ENCODE data around the gene TCF12.

The TCF12 gene

GRCh38 chr15:57084192-57084591 lies 165.7 kb downstream of the TCF12 start:
- Histone ChIP-seq H2BK12ac (ENCODE audit: low read length) (no peak overlapping the region), H4K8ac (ENCODE audit: low read depth, low read length) (no peak overlapping the region), H3K4ac (ENCODE audit: low read length) (no peak overlapping the region), H2BK120ac (ENCODE audit: low read depth, low read length) (no peak overlapping the region), H2AFZ (ENCODE audit: low read length) (no peak overlapping the region), H3K18ac (ENCODE audit: low read length) (no peak overlapping the region), H3K79me1 (ENCODE audit: low read depth, low read length) (no peaks in the 10 kb centered on the region), H3K27ac (replicated peaks; ENCODE audit: low read length) (no peak overlapping the region), H3K4me2 (ENCODE audit: insufficient read depth, low read length, poor library complexity, severe bottlenecking) (no peak overlapping the region), H2BK15ac (ENCODE audit: low read length) (no peak overlapping the region), H3K4me3 (ENCODE audit: low read length in 2 of 2) (no peak overlapping the region), H3K36me3 (replicated peaks in 1 of 2; ENCODE audit: control insufficient read depth in 2 of 2, insufficient read depth in 2 of 2, low read length in 2 of 2) (no peaks in the 10 kb centered on the region), H2BK5ac (ENCODE audit: low read length) (no peak overlapping the region), H3K9me3 (replicated peaks in 1 of 2; ENCODE audit: control insufficient read depth in 2 of 2, insufficient read depth in 1 of 2, low read depth in 1 of 2, low read length in 2 of 2) (no peaks in the 10 kb centered on the region), H3K4me1 (ENCODE audit: control insufficient read depth in 2 of 2, insufficient read depth in 1 of 2, low read depth in 1 of 2, low read length in 2 of 2) (peaks cover 4% of the 10 kb centered on the region in 2 donors), H4K91ac (ENCODE audit: low read depth, low read length, poor library complexity) (no peak overlapping the region), H2AK5ac (ENCODE audit: low read depth, low read length) (no peak overlapping the region), H3K14ac (ENCODE audit: low read length) (no peak overlapping the region), H3K27me3 (ENCODE audit: control insufficient read depth in 3 of 3, insufficient read depth in 3 of 3, low read depth in 1 of 3, low read length in 3 of 3) (no peaks in the 10 kb centered on the region), H3K23ac (ENCODE audit: low read depth, low read length, poor library complexity) (no peak overlapping the region), H3K9ac (ENCODE audit: low read depth, low read length, poor library complexity) (no peak overlapping the region)
- WGBS, 2 donors (ENCODE audit: extremely low coverage in 2 of 2, insufficient read length in 2 of 2, insufficient replicate concordance in 1 of 2), result no CpG with 5 or more reads among the region's 3 CpGs
- DNase-seq (ENCODE audit: low spot score), result no peak

- Histone ChIP-seq H3K9me3 (replicated peaks in 1 of 2; ENCODE audit: control insufficient read depth in 2 of 2, insufficient read depth in 1 of 2, low read depth in 1 of 2, low read length in 2 of 2) (no peaks in the 10 kb centered on the region), H3K23ac (ENCODE audit: low read depth, low read length, poor library complexity) (no peak overlapping the region), H2BK120ac (ENCODE audit: low read depth, low read length) (no peak overlapping the region), H2BK12ac (ENCODE audit: low read length) (no peak overlapping the region), H2BK5ac (ENCODE audit: low read length) (no peak overlapping the region), H3K27ac (replicated peaks; ENCODE audit: low read length) (no peak overlapping the region), H4K8ac (ENCODE audit: low read depth, low read length) (no peak overlapping the region), H3K4me2 (ENCODE audit: insufficient read depth, low read length, poor library complexity, severe bottlenecking) (no peak overlapping the region), H3K4me1 (ENCODE audit: control insufficient read depth in 2 of 2, insufficient read depth in 1 of 2, low read depth in 1 of 2, low read length in 2 of 2) (peaks cover under 1 to 2% of the 10 kb centered on the region in 2 donors), H2AK5ac (ENCODE audit: low read depth, low read length) (no peak overlapping the region), H3K79me1 (ENCODE audit: low read depth, low read length) (no peaks in the 10 kb centered on the region), H3K9ac (ENCODE audit: low read depth, low read length, poor library complexity) (no peak overlapping the region), H3K18ac (ENCODE audit: low read length) (no peak overlapping the region), H3K4me3 (ENCODE audit: low read length in 2 of 2) (no peak overlapping the region), H2AFZ (ENCODE audit: low read length) (no peak overlapping the region), H3K36me3 (replicated peaks in 1 of 2; ENCODE audit: control insufficient read depth in 2 of 2, insufficient read depth in 2 of 2, low read length in 2 of 2) (no peaks in the 10 kb centered on the region), H3K4ac (ENCODE audit: low read length) (no peak overlapping the region), H3K27me3 (ENCODE audit: control insufficient read depth in 3 of 3, insufficient read depth in 3 of 3, low read depth in 1 of 3, low read length in 3 of 3) (no peaks in the 10 kb centered on the region), H3K14ac (ENCODE audit: low read length) (no peak overlapping the region), H4K91ac (ENCODE audit: low read depth, low read length, poor library complexity) (no peak overlapping the region), H2BK15ac (ENCODE audit: low read length) (no peak overlapping the region)
- DNase-seq (ENCODE audit: low spot score), result no peak
- WGBS, 2 donors (ENCODE audit: extremely low coverage in 2 of 2, insufficient read length in 2 of 2, insufficient replicate concordance in 1 of 2), result no CpG with 5 or more reads among the region's 4 CpGs
Observed at GRCh38 chr15:57085267-57085666, 166.8 kb downstream of the TCF12 start.

GRCh38 chr15:57086857-57087427 lies 168.5 kb downstream of the TCF12 start:
- Histone ChIP-seq H3K4me1 (ENCODE audit: control insufficient read depth in 2 of 2, insufficient read depth in 1 of 2, low read depth in 1 of 2, low read length in 2 of 2) (no peaks in the 10 kb centered on the region), H2AFZ (ENCODE audit: low read length) (no peak overlapping the region), H4K8ac (ENCODE audit: low read depth, low read length) (no peak overlapping the region), H3K23ac (ENCODE audit: low read depth, low read length, poor library complexity) (no peak overlapping the region), H2BK15ac (ENCODE audit: low read length) (no peak overlapping the region), H2AK5ac (ENCODE audit: low read depth, low read length) (no peak overlapping the region), H3K9me3 (replicated peaks in 1 of 2; ENCODE audit: control insufficient read depth in 2 of 2, insufficient read depth in 1 of 2, low read depth in 1 of 2, low read length in 2 of 2) (no peaks in the 10 kb centered on the region), H3K27ac (replicated peaks; ENCODE audit: low read length) (no peak overlapping the region), H2BK120ac (ENCODE audit: low read depth, low read length) (no peak overlapping the region), H3K9ac (ENCODE audit: low read depth, low read length, poor library complexity) (no peak overlapping the region), H2BK5ac (ENCODE audit: low read length) (no peak overlapping the region), H4K91ac (ENCODE audit: low read depth, low read length, poor library complexity) (no peak overlapping the region), H3K4me2 (ENCODE audit: insufficient read depth, low read length, poor library complexity, severe bottlenecking) (no peak overlapping the region), H3K18ac (ENCODE audit: low read length) (no peak overlapping the region), H3K79me1 (ENCODE audit: low read depth, low read length) (no peaks in the 10 kb centered on the region), H3K4ac (ENCODE audit: low read length) (no peak overlapping the region), H2BK12ac (ENCODE audit: low read length) (no peak overlapping the region), H3K4me3 (ENCODE audit: low read length in 2 of 2) (no peak overlapping the region), H3K36me3 (replicated peaks in 1 of 2; ENCODE audit: control insufficient read depth in 2 of 2, insufficient read depth in 2 of 2, low read length in 2 of 2) (peaks cover 0 to 7% of the 10 kb centered on the region in 2 donors), H3K27me3 (ENCODE audit: control insufficient read depth in 3 of 3, insufficient read depth in 3 of 3, low read depth in 1 of 3, low read length in 3 of 3) (no peaks in the 10 kb centered on the region), H3K14ac (ENCODE audit: low read length) (no peak overlapping the region)
- no CpG with 5 or more reads among the region's 4 CpGs for WGBS, 2 donors (ENCODE audit: extremely low coverage in 2 of 2, insufficient read length in 2 of 2, insufficient replicate concordance in 1 of 2)
- DNase-seq (ENCODE audit: low spot score), result no peak

GRCh38 chr15:57089815-57090495 lies 171.5 kb downstream of the TCF12 start:
- Histone ChIP-seq H3K4me2 (ENCODE audit: insufficient read depth, low read length, poor library complexity, severe bottlenecking) (no peak overlapping the region), H3K27me3 (ENCODE audit: control insufficient read depth in 3 of 3, insufficient read depth in 3 of 3, low read depth in 1 of 3, low read length in 3 of 3) (no peaks in the 10 kb centered on the region), H3K18ac (ENCODE audit: low read length) (no peak overlapping the region), H3K27ac (replicated peaks; ENCODE audit: low read length) (no peak overlapping the region), H2AK5ac (ENCODE audit: low read depth, low read length) (no peak overlapping the region), H2AFZ (ENCODE audit: low read length) (no peak overlapping the region), H2BK15ac (ENCODE audit: low read length) (no peak overlapping the region), H3K9ac (ENCODE audit: low read depth, low read length, poor library complexity) (no peak overlapping the region), H3K4me3 (ENCODE audit: low read length in 2 of 2) (no peak overlapping the region), H3K14ac (ENCODE audit: low read length) (no peak overlapping the region), H3K4ac (ENCODE audit: low read length) (no peak overlapping the region), H2BK5ac (ENCODE audit: low read length) (no peak overlapping the region), H3K23ac (ENCODE audit: low read depth, low read length, poor library complexity) (no peak overlapping the region), H4K8ac (ENCODE audit: low read depth, low read length) (no peak overlapping the region), H3K79me1 (ENCODE audit: low read depth, low read length) (no peaks in the 10 kb centered on the region), H4K91ac (ENCODE audit: low read depth, low read length, poor library complexity) (no peak overlapping the region), H2BK120ac (ENCODE audit: low read depth, low read length) (no peak overlapping the region), H2BK12ac (ENCODE audit: low read length) (no peak overlapping the region), H3K36me3 (replicated peaks in 1 of 2; ENCODE audit: control insufficient read depth in 2 of 2, insufficient read depth in 2 of 2, low read length in 2 of 2) (peaks cover 0 to 37% of the 10 kb centered on the region in 2 donors), H3K9me3 (replicated peaks in 1 of 2; ENCODE audit: control insufficient read depth in 2 of 2, insufficient read depth in 1 of 2, low read depth in 1 of 2, low read length in 2 of 2) (no peaks in the 10 kb centered on the region), H3K4me1 (ENCODE audit: control insufficient read depth in 2 of 2, insufficient read depth in 1 of 2, low read depth in 1 of 2, low read length in 2 of 2) (no peaks in the 10 kb centered on the region)
- WGBS, 2 donors (ENCODE audit: extremely low coverage in 2 of 2, insufficient read length in 2 of 2, insufficient replicate concordance in 1 of 2), result no CpG with 5 or more reads among the region's 6 CpGs
- DNase-seq (ENCODE audit: low spot score), result no peak

All from neuronal stem cell (in vitro differentiated cells).